Urinary bladder (tissue), 4 donors: ENCODE measurements around the gene RHEX. TPM values are rescaled to one million over a fixed set of nuclear protein-coding genes. Genes with fewer than 3 reads are reported as not detected.

ENCODE experiments used
- DNase-seq: peaks from one replicate; pipeline ENCODE4 v3.0.0-alpha.2; 2015; ENCODE audit errors: extremely low spot score
- H3K27ac ChIP-seq: one replicate; pipeline ENCODE4 v1.5.1; 2013; ENCODE audit warnings: low read depth, mild to moderate bottlenecking, moderate library complexity
- H3K36me3 ChIP-seq: one replicate; pipeline ENCODE4 v1.6.1; 2013; ENCODE audit warnings: mild to moderate bottlenecking, moderate library complexity; ENCODE audit not compliant: insufficient read depth
- H3K4me1 ChIP-seq: one replicate; pipeline ENCODE4 v1.6.1; 2013; ENCODE audit warnings: mild to moderate bottlenecking, moderate library complexity; ENCODE audit not compliant: insufficient read depth
- H3K4me3 ChIP-seq: one replicate; pipeline ENCODE4 v1.5.1; 2013; ENCODE audit warnings: low read depth, low read length
- WGBS: extraction: QIAGEN DNeasy Blood & Tissue Kit; methylation state at CpG from one replicate; pipeline ENCODE4 v1.1.7; 2013; 5-methylcytosine and 5-hydroxymethylcytosine counted together
- polyA plus RNA-seq: library from polyadenylated mRNA; stranded (reverse); fragments of 200-250 nt; gene quantifications from one replicate; pipeline ENCODE4 v1.2.3, GENCODE V29; 2013
- total RNA-seq: library from RNA; depleted of rRNA; stranded (reverse); fragments of >200 nt; gene quantifications from one replicate; pipeline ENCODE4 v1.2.3, GENCODE V29; 2014
- donor health status: healthy with polysubstance abuse.
- donor health status: healthy.

Gene RHEX
- total and polyA plus RNA-seq, 2 donors = 8.5 to 12.5 TPM

DNA sequence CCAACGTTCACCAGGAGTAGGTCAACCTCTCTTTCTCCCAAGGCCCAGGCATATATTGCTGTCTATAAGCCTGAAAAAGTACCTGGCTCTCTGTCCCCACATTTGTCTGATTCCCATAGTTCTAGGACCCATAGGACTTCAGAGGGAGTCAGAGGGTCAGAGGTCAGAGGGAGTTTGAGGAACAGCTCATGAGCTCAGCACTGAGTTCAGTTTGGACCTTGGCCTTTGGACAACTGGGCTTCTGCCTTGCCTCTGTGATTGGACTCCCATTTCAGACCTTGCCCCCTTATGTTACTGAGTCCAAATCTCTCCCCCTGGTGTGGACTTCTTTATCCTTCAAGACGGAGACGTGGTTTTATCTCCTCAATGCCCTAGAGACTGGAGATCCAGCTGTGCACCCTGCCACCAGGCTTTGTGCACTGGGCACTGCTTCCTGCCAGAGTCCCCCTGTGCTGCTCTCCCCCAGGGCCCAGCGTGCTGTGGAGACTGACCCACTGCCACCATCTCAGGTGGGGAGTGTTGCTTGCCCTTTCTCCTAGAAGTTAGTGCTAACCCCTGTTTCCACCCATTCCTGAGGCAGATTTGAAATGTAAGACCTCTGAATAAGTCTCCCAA is 32.5 kb upstream of the RHEX start:
- 88% methylated on average over 4 of the region's 4 CpGs for WGBS
- Histone ChIP-seq H3K4me1 (no peaks in the 10 kb centered on the region), H3K27ac (no peak overlapping the region), H3K36me3 (no peaks in the 10 kb centered on the region), H3K4me3 (no peak overlapping the region)
- no peak for DNase-seq

DNA sequence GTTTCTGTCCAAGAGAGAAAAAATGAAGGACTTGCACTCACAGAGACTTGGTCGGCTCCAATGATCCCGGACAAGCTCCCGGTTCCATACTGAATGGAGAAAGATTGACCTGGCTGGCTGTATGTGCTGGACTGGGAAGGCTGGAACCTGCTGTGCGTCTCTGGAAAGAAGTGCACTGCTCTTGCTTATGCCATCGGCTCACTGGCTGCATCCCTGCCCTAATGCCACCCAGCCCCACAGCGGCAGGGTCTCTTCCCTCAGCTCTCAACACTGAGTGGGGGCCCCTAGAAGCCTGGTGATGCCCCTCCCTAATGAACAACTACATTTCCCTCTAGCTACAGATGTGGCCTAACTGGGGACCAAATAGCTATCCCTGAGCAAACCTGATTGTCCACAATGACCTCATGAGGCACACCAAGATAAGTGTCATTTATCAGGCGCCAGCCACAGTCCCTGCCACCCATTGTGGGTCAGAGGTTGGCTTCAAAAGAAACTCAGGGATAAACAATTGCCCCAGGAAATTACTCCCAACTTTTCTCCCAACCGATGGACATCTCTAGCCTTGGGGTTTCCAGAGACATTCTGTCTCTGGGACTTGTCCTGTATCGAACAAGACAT is 31.9 kb upstream of the RHEX start:
- no peak overlapping the region for H3K27ac ChIP-seq
- no peak for DNase-seq
- no peak overlapping the region for H3K4me3 ChIP-seq
- no peaks in the 10 kb centered on the region for H3K4me1 ChIP-seq
- H3K36me3 ChIP-seq = no peaks in the 10 kb centered on the region
- WGBS = 90% methylated on average over 9 of the region's 9 CpGs

- Histone ChIP-seq H3K36me3 (no peaks in the 10 kb centered on the region), H3K4me1 (no peaks in the 10 kb centered on the region), H3K4me3 (no peak overlapping the region), H3K27ac (no peak overlapping the region)
- 75% methylated on average over 4 of the region's 4 CpGs for WGBS
- no peak for DNase-seq
Measured at GRCh38 chr1:206021626-206022365, 31.2 kb upstream of the RHEX start.

GRCh38 chr1:206022766-206023165 is 30.2 kb upstream of the RHEX start:
- WGBS = 81% methylated on average over 7 of the region's 7 CpGs
- DNase-seq = no peak
- Histone ChIP-seq H3K27ac (no peak overlapping the region), H3K4me3 (no peak overlapping the region), H3K4me1 (no peaks in the 10 kb centered on the region), H3K36me3 (no peaks in the 10 kb centered on the region)

- H3K4me3 ChIP-seq = no peak within 1 kb of the TSS
- H3K4me1 ChIP-seq = no peaks in the 10 kb centered on the region
- no peak within 1 kb of the TSS for H3K27ac ChIP-seq
- no peak for DNase-seq
- 86% methylated on average over 11 of the region's 11 CpGs for WGBS
- H3K36me3 ChIP-seq = no peaks in the 10 kb centered on the region
Measured at GRCh38 chr1:206023695-206024094, 29.3 kb upstream of the RHEX start, which contains the start of gene CTSE. CTSE (minus strand) TSS chr1:206023895; CDS start chr1:206023791, 104 bp downstream.

DNA sequence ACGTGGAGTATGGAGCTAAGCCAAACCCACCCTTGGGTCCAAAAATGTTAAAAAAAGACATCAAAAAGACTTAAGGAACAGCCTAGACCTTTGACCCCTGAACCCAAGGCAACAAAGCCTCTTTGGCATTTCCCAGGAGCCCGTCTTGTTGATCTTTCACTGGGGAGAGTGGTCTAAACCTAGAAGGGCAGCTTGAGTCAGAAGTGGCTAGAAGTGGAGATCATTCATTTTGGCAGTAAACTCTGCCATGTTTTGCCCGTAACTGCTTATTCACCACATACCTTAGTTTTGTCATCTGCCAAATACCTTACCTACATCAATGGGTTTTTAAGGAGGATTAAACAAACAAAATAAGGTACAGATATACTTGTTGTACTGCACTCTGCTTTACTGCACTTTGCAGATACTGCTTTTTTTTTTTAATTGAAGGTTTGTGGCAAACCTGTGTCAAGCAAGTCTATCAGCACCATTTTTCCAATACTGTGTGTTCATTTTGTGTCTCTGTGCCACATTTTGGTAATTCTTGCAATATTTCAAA is 27.6 kb upstream of the RHEX start:
- Histone ChIP-seq H3K4me1 (no peaks in the 10 kb centered on the region), H3K27ac (no peak overlapping the region), H3K36me3 (no peaks in the 10 kb centered on the region), H3K4me3 (no peak overlapping the region)
- WGBS = 81% methylated on average over 3 of the region's 3 CpGs
- no peak for DNase-seq

DNA sequence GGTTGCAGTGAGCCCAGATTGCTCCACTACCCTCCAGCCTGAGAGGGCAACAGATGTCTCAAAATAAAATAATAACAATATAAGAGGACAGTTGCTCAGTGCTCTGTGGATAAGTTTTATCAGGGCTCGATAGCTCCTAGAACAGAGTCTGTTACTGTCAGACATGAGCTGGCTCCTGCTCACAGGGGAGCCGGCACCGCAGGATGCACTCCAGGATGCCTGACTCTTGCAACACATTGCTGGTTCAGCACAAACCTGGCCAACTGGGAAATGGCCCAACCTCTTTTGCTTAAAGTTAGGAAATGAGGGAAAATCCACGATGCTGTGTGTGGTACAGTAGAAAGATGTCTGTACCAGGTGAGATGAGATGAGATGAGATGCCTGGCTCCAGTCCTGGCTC is 23.5 kb upstream of the RHEX start:
- no peak for DNase-seq
- 30% methylated on average over 4 of the region's 4 CpGs for whole genome bisulfite sequencing
- H3K27ac ChIP-seq = no peak overlapping the region
- peaks cover 3% of the 10 kb centered on the region for H3K4me1 ChIP-seq
- no peaks in the 10 kb centered on the region for H3K36me3 ChIP-seq
- H3K4me3 ChIP-seq = no peak overlapping the region

GRCh38 chr1:206030191-206030590 is 22.8 kb upstream of the RHEX start:
- DNase-seq = no peak
- Histone ChIP-seq H3K4me1 (peaks cover 3% of the 10 kb centered on the region), H3K4me3 (no peak overlapping the region), H3K36me3 (no peaks in the 10 kb centered on the region), H3K27ac (no peak overlapping the region)
- WGBS = 78% methylated on average over 4 of the region's 4 CpGs

- DNase-seq = peak; percentile 51
- 14% methylated on average over 4 of the region's 4 CpGs for WGBS
- Histone ChIP-seq H3K4me1 (peaks cover 3% of the 10 kb centered on the region), H3K4me3 (no peak overlapping the region), H3K27ac (no peak overlapping the region), H3K36me3 (no peaks in the 10 kb centered on the region)
Measured at GRCh38 chr1:206030714-206031113, 22.3 kb upstream of the RHEX start.

DNA sequence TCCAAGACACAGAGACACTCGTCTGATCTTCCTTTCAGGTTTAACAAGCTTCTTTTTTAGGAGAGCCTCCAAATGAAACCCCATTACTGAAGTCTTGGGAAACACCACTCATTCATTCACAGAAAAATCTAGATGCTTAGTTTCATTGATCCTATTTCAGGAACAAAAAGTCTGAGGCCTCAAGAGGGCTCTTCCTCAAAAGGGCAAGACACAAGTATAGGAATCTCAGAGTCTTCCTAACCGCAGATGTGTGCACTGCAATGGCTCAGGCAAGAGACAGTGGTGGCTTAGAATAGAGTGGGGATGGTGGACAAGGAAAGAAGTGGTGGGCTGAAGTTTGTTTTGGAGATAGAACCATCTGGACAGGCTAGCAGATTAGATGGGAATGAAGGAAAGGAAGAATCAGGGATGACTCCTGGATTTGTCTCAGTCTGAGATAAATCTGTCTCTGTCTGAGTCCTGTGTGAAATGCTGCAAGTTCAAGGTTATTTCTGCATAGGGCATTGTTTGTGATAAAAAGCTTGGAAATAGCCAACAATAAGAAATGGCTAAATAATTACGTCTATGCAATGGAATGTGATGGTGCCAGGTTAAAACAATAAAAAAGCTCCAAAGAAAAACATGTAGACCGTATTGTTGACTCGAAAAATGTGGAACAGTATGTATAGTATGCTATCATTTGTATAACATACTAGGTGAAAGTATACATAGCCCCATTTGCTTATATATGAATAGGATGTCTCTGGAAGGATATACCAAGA is 20.4 kb upstream of the RHEX start:
- Histone ChIP-seq H3K27ac (no peak overlapping the region), H3K4me3 (no peak overlapping the region), H3K4me1 (peaks cover 3% of the 10 kb centered on the region), H3K36me3 (no peaks in the 10 kb centered on the region)
- 79% methylated on average over 5 of the region's 5 CpGs for WGBS
- DNase-seq = no peak

GRCh38 chr1:206035027-206035426 is 17.9 kb upstream of the RHEX start:
- no peaks in the 10 kb centered on the region for H3K36me3 ChIP-seq
- H3K4me3 ChIP-seq = no peak overlapping the region
- peaks cover 3% of the 10 kb centered on the region for H3K4me1 ChIP-seq
- no peak overlapping the region for H3K27ac ChIP-seq
- DNase-seq = no peak
- WGBS = 57% methylated on average over 5 of the region's 5 CpGs

DNA sequence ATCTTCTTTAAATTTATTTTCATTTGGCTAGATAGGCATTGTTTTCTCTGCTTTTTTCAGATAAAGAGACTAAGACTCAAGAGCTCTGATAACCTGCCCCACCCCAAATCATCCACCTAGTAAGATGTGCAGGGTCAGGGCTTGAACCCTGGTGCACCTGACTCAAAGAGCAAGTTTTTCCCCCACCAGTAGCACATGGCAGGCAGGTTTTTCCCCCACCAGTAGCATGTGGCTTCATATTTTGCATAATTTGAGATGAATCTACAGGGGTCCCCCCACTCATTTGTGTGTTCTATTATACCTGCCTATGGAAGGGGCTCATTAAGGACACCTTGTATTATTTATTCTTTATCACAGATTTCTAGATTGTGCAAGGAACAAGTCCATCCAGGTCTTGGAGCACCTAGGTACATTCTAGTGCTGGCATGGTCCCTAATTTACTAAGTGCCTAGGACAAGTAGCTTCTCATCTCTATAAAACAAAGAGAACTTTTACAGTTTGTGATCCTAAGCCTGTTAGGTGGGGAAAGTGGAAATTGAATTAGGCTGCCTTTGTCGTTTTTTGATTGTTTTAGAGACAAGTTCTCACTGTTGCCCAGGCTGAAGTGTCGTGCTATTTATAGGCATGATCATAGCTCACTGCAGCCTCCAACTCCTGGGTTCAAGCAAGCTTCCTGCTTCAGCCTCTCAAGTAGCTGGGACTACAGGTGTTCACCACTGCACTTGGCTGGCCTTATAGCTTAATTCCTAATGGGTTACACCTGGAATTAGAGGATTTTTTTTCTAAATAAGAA is 16.1 kb upstream of the RHEX start:
- no peak for DNase-seq
- H3K4me1 ChIP-seq = no peaks in the 10 kb centered on the region
- no peak overlapping the region for H3K4me3 ChIP-seq
- H3K36me3 ChIP-seq = no peaks in the 10 kb centered on the region
- WGBS = 39% methylated on average over 2 of the region's 2 CpGs
- H3K27ac ChIP-seq = no peak overlapping the region

DNA sequence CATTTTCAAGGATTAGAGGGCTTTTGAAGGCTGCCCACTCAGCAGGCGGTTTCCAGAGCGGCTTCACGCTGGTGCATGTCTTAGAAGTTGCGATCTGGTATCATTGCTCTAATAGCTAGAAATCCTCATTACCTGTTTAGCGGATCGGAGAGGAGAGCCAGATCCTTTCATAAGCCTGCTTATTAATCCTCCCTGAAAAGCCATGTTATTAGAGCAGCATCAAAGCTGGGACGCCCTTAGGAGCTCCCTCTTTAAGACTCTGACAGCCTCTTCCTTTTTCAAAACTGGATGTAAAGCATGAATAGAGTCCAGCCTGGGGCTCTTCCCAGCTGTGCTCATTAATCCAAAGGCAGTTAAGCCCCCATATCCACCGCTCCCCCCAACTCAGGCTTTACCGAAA is 15.4 kb upstream of the RHEX start:
- H3K4me1 ChIP-seq = no peaks in the 10 kb centered on the region
- 79% methylated on average over 9 of the region's 9 CpGs for WGBS
- H3K4me3 ChIP-seq = no peak overlapping the region
- DNase-seq = no peak
- H3K27ac ChIP-seq = no peak overlapping the region
- H3K36me3 ChIP-seq = no peaks in the 10 kb centered on the region
